Upper lobe of left lung (tissue), 4 donors: ENCODE measurements around the gene CNPY2.

Experiments used
- EP300 ChIP-seq, 4 donors: sonication (generic); formaldehyde crosslinking; IDR thresholded peaks; one replicate each; pipeline ENCODE4 v1.5.1; 2017; ENCODE audit warnings: antibody characterized with exemption in 4 of 4, control low read depth in 2 of 4
- POLR2AphosphoS5 ChIP-seq, 2 donors: sonication (generic); formaldehyde crosslinking; IDR thresholded peaks; one replicate each; pipeline ENCODE4 v1.5.1; 2017; ENCODE audit warnings: antibody characterized with exemption in 2 of 2

- no peak for TF ChIP-seq EP300 (IDR thresholded peaks at IDR 0.05)
- TF ChIP-seq POLR2AphosphoS5 (IDR thresholded peaks at IDR 0.05), result no peak
Measured at GRCh38 chr12:56334490-56334793, 18.7 kb upstream of the CNPY2 start.
